Stimulated activated CD8-positive, alpha-beta memory T cell treated with anti-CD3 and anti-CD28 coated beads, Interleukin-4, amount 100 ng/mL, for 1 hour (primary cell): ENCODE results near the gene POP4.

Source experiments
- DNase-seq, 2 donors: peaks; one replicate each; pipeline ENCODE4 v3.0.0-alpha.2; 2020; ENCODE audit warnings: low read depth in 2 of 2, low spot score in 1 of 2

POP4 gene

GRCh38 chr19:29660835-29661234, 54.8 kb downstream of the POP4 start:
- no peak for DNase-seq

- no peak for DNase-seq
Observed at GRCh38 chr19:29662278-29662603, 56.2 kb downstream of the POP4 start.

GRCh38 chr19:29662604-29663404, 56.7 kb downstream of the POP4 start:
- no peak for DNase-seq

GRCh38 chr19:29663861-29664752, 58.0 kb downstream of the POP4 start:
- DNase-seq = no peak

GRCh38 chr19:29664753-29665214, 58.7 kb downstream of the POP4 start:
- DNase-seq = no peak

DNA sequence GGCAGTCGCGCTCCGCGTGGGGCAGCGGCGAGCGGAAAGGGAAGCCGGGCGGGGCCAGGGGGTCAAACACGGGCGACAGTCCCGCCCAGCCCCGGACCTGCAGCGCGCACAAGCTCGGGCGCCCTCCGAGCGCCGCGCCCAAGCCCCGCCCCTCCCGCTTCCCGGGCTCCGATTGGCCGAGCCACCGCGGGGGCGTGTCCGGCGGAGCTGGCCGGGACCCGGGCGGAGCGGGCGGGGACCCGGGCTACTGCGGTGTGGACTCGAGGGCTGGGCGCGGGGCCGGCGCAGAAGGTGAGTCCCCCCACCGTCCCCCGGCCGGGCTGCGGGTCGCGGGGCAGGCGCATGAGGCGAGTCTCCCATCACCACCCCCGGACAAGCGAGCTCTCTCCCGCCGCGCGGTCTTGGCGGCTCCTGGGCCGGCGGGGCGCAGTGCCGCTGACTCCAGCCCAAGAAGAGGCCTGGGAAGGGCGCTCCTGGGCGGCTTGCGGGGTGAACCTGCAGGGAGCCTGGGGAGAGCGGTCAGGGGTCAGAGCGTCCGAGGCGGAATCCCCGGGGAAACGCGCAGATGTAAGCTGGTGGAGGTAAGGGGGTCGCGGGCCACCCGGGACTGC, 59.2 kb downstream of the POP4 start, which contains the start of gene PLEKHF1:
Gene PLEKHF1, plus strand, starts transcription at position 247 of the 611 bp plus-strand sequence. CDS start 8,379 bp downstream, outside the sequence.
- peak in 1 of 2 donors; percentile 63 for DNase-seq

DNA sequence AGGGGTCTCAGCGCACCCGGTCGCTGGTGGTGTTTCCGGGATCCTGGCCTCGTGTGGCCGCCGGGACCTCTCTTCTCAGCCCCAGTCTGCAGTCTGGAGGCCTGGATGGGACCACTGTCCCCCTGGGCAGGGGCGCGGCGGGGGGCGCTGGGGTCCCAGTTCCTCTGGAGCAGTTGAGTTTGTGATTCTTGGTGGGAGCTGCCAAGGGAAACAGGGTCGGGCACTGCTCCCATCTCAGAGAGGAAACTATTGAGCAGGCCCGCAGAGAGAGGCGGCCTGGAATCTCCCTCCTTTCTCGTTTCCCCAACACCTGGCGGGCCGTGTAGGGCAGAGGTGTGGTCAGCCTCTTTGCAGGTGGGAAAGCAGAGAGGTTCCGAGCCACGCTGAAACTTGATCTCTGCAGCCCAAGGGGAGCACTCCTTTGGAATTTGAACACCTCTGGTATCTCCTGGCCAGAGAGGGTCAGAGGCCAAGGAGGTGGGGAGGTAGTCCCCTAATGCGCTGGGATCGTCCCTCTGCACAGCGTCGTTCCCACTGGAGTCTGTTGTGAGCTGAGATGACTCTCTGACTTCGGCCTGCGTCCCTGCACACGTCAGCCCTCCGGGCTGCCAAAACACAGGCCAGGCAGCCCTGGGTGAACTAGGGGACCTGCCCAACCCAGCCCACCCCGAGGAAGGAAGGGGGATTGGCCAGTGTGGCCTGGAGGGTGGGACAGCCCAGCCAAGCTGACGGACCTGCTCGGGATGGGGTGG, 59.9 kb downstream of the POP4 start:
- DNase-seq = no peak
